ENCODE measurements around the gene TFDP2.

The TFDP2 gene

GRCh38 chr3:141941093-141941492, 208.3 kb downstream of the TFDP2 start:
- no peaks in the 10 kb centered on the region for H3K36me3 ChIP-seq (replicated peaks; ENCODE audit: low read depth, low read length)
- no peaks in the 10 kb centered on the region for H3K27me3 ChIP-seq (ENCODE audit: low read depth, low read length)
- H3K9me3 ChIP-seq (ENCODE audit: insufficient read depth, low read length), result no peaks in the 10 kb centered on the region
- no peak overlapping the region for H3K27ac ChIP-seq (ENCODE audit: low read length)
- no peak for TF ChIP-seq CTCF (IDR thresholded peaks at IDR 0.05; ENCODE audit: low read depth, low read length)
- no peak for TF ChIP-seq EZH2phosphoT487 (IDR thresholded peaks at IDR 0.05; ENCODE audit: low read depth)
- no peaks in the 10 kb centered on the region for H4K20me1 ChIP-seq (ENCODE audit: insufficient read depth, low read length)
- H3K79me2 ChIP-seq (ENCODE audit: low read length), result no peaks in the 10 kb centered on the region
- no peak overlapping the region for H3K4me2 ChIP-seq (ENCODE audit: low read length)
- no peak overlapping the region for H2AFZ ChIP-seq (ENCODE audit: low read depth, low read length)
- H3K4me1 ChIP-seq (ENCODE audit: low read length), result no peaks in the 10 kb centered on the region
- H3K4me3 ChIP-seq (ENCODE audit: low read length), result no peak overlapping the region
- no peak overlapping the region for H3K9ac ChIP-seq (ENCODE audit: low read length)

GRCh38 chr3:141940194-141940776, 209.1 kb downstream of the TFDP2 start:
- H2AFZ ChIP-seq (ENCODE audit: low read depth, low read length), result no peak overlapping the region
- H3K4me3 ChIP-seq (ENCODE audit: low read length), result no peak overlapping the region
- H3K9me3 ChIP-seq (ENCODE audit: insufficient read depth, low read length), result no peaks in the 10 kb centered on the region
- H3K79me2 ChIP-seq (ENCODE audit: low read length), result no peaks in the 10 kb centered on the region
- H3K9ac ChIP-seq (ENCODE audit: low read length), result no peak overlapping the region
- H3K27me3 ChIP-seq (ENCODE audit: low read depth, low read length), result no peaks in the 10 kb centered on the region
- H3K36me3 ChIP-seq (replicated peaks; ENCODE audit: low read depth, low read length), result no peaks in the 10 kb centered on the region
- H3K27ac ChIP-seq (ENCODE audit: low read length), result no peak overlapping the region
- no peak overlapping the region for H3K4me2 ChIP-seq (ENCODE audit: low read length)
- TF ChIP-seq CTCF (IDR thresholded peaks at IDR 0.05; ENCODE audit: low read depth, low read length) (no peak), EZH2phosphoT487 (IDR thresholded peaks at IDR 0.05; ENCODE audit: low read depth) (no peak)
- no peaks in the 10 kb centered on the region for H4K20me1 ChIP-seq (ENCODE audit: insufficient read depth, low read length)
- no peaks in the 10 kb centered on the region for H3K4me1 ChIP-seq (ENCODE audit: low read length)

GRCh38 chr3:141939759-141940158, 209.6 kb downstream of the TFDP2 start:
- Histone ChIP-seq H3K4me2 (ENCODE audit: low read length) (no peak overlapping the region), H3K9ac (ENCODE audit: low read length) (no peak overlapping the region), H3K9me3 (ENCODE audit: insufficient read depth, low read length) (no peaks in the 10 kb centered on the region), H3K36me3 (replicated peaks; ENCODE audit: low read depth, low read length) (no peaks in the 10 kb centered on the region), H3K4me1 (ENCODE audit: low read length) (no peaks in the 10 kb centered on the region), H3K4me3 (ENCODE audit: low read length) (no peak overlapping the region), H3K79me2 (ENCODE audit: low read length) (no peaks in the 10 kb centered on the region), H2AFZ (ENCODE audit: low read depth, low read length) (no peak overlapping the region), H4K20me1 (ENCODE audit: insufficient read depth, low read length) (no peaks in the 10 kb centered on the region), H3K27ac (ENCODE audit: low read length) (no peak overlapping the region), H3K27me3 (ENCODE audit: low read depth, low read length) (no peaks in the 10 kb centered on the region)
- TF ChIP-seq EZH2phosphoT487 (IDR thresholded peaks at IDR 0.05; ENCODE audit: low read depth) (no peak), CTCF (IDR thresholded peaks at IDR 0.05; ENCODE audit: low read depth, low read length) (no peak)

- no peak overlapping the region for H3K9ac ChIP-seq (ENCODE audit: low read length)
- H3K27ac ChIP-seq (ENCODE audit: low read length), result no peak overlapping the region
- no peaks in the 10 kb centered on the region for H3K9me3 ChIP-seq (ENCODE audit: insufficient read depth, low read length)
- no peaks in the 10 kb centered on the region for H3K27me3 ChIP-seq (ENCODE audit: low read depth, low read length)
- no peaks in the 10 kb centered on the region for H3K4me1 ChIP-seq (ENCODE audit: low read length)
- no peak overlapping the region for H2AFZ ChIP-seq (ENCODE audit: low read depth, low read length)
- no peaks in the 10 kb centered on the region for H3K36me3 ChIP-seq (replicated peaks; ENCODE audit: low read depth, low read length)
- H3K4me2 ChIP-seq (ENCODE audit: low read length), result no peak overlapping the region
- H3K4me3 ChIP-seq (ENCODE audit: low read length), result no peak overlapping the region
- no peak for TF ChIP-seq EZH2phosphoT487 (IDR thresholded peaks at IDR 0.05; ENCODE audit: low read depth)
- TF ChIP-seq CTCF (IDR thresholded peaks at IDR 0.05; ENCODE audit: low read depth, low read length), result no peak
- no peaks in the 10 kb centered on the region for H3K79me2 ChIP-seq (ENCODE audit: low read length)
- H4K20me1 ChIP-seq (ENCODE audit: insufficient read depth, low read length), result no peaks in the 10 kb centered on the region
Observed at GRCh38 chr3:141938011-141938500, 211.3 kb downstream of the TFDP2 start.

All from OCI-LY3 (cell line).